Parathyroid adenoma (tissue), 2 donors: ENCODE results near the gene TMEM140.

Experiments used
- H2AFZ ChIP-seq: fragments of 300-600 bp; sonication (generic); one replicate; pipeline ENCODE4 v1.7.0; 2017; ENCODE audit warnings: antibody characterized with exemption, mild to moderate bottlenecking
- H3K27ac ChIP-seq: fragments of 300-600 bp; sonication (generic); one replicate; pipeline ENCODE4 v1.7.0; 2017
- H3K27me3 ChIP-seq: fragments of 300-600 bp; sonication (generic); one replicate; pipeline ENCODE4 v1.7.0; 2017; ENCODE audit warnings: low read length; ENCODE audit not compliant: control insufficient read depth, insufficient read depth
- H3K36me3 ChIP-seq: fragments of 300-600 bp; sonication (generic); one replicate; pipeline ENCODE4 v1.7.0; 2017; ENCODE audit warnings: low read length; ENCODE audit not compliant: control insufficient read depth, insufficient read depth
- H3K4me1 ChIP-seq: fragments of 300-600 bp; sonication (generic); one replicate; pipeline ENCODE4 v1.7.0; 2017; ENCODE audit warnings: control low read depth
- H3K4me2 ChIP-seq: fragments of 300-600 bp; sonication (generic); one replicate; pipeline ENCODE4 v1.7.0; 2017; ENCODE audit warnings: low read length
- H3K4me3 ChIP-seq: fragments of 300-600 bp; sonication (generic); one replicate; pipeline ENCODE4 v1.7.0; 2017; ENCODE audit warnings: low read depth, low read length
- H3K79me2 ChIP-seq: fragments of 300-600 bp; sonication (generic); one replicate; pipeline ENCODE4 v1.7.0; 2017; ENCODE audit warnings: control low read depth
- H3K9ac ChIP-seq: fragments of 300-600 bp; sonication (generic); one replicate; pipeline ENCODE4 v1.7.0; 2017; ENCODE audit warnings: mild to moderate bottlenecking
- H3K9me3 ChIP-seq: fragments of 300-600 bp; sonication (generic); one replicate; pipeline ENCODE4 v1.7.0; 2017; ENCODE audit warnings: low read length; ENCODE audit not compliant: control insufficient read depth
- TF ChIP-seq, protein P1 (sequence below): fragments of 300-600 bp; sonication (generic); IDR thresholded peaks from one replicate; pipeline ENCODE4 v1.7.0; 2017; ENCODE audit warnings: antibody characterized with exemption, mild to moderate bottlenecking
- donor health status: primary hyperparathyroidism.

The TMEM140 gene

DNA sequence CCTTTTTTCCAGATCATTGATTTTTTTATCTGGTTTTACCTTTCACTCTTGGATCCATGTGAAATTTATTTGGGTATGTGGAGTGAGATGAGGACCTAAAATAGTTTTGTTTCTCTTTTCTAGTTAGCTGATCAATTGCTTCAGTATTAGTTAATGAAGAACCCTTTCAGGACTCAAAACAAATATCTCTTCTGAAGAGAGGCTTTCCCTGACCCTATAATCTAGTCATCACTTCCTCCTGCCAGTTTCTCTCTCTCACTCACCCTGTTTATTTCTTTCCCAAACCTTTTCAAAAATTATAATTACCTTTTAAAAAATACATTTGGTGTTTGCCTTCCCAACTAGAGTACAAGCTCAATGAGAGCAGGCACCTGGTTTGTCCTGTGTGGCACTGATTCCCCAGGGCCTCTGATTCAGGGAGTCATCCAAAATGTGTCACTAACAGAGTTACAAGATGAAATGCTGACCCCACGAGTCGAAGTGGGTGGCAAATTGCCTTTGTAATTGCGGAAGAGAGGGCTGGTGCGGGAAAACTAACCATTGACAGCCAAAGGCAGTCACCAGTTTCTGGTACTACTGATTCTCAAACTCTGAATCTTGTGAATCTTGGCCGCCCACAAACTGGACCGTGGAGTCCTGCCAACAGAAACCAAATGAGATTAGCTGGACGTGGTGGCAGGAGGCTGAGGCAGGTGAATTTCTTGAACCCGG is 2.4 kb downstream of the TMEM140 start:
- Histone ChIP-seq H3K4me3 (no peak overlapping the region), H3K4me2 (no peak overlapping the region), H3K79me2 (no peaks in the 10 kb centered on the region), H3K27ac (no peak overlapping the region), H2AFZ (no peak overlapping the region), H3K27me3 (no peaks in the 10 kb centered on the region), H3K9me3 (no peaks in the 10 kb centered on the region), H3K9ac (no peak overlapping the region), H3K4me1 (peaks cover 5% of the 10 kb centered on the region), H3K36me3 (no peaks in the 10 kb centered on the region)
- TF ChIP-seq, protein P1, sequence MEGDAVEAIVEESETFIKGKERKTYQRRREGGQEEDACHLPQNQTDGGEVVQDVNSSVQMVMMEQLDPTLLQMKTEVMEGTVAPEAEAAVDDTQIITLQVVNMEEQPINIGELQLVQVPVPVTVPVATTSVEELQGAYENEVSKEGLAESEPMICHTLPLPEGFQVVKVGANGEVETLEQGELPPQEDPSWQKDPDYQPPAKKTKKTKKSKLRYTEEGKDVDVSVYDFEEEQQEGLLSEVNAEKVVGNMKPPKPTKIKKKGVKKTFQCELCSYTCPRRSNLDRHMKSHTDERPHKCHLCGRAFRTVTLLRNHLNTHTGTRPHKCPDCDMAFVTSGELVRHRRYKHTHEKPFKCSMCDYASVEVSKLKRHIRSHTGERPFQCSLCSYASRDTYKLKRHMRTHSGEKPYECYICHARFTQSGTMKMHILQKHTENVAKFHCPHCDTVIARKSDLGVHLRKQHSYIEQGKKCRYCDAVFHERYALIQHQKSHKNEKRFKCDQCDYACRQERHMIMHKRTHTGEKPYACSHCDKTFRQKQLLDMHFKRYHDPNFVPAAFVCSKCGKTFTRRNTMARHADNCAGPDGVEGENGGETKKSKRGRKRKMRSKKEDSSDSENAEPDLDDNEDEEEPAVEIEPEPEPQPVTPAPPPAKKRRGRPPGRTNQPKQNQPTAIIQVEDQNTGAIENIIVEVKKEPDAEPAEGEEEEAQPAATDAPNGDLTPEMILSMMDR, result no peak

DNA sequence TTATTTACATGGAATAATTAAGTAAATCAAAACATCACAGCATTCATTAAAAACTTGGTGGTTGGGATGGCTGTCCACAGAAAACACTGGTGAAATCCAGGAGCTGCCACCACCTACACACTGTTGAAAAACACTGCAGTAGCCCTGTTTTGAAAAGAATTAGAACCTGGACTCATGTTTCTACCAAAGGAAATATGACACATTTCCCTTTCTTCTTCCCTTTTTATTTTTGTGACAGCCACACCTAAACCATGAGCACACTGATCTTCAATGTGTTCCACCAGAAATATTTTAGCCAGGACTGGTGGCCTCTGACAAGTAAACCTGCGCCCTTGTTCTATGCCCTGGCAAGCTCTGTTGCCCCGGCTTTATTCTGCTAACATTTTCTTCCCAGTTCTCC is 3.3 kb downstream of the TMEM140 start:
- Histone ChIP-seq H3K9me3 (no peaks in the 10 kb centered on the region), H2AFZ (no peak overlapping the region), H3K4me3 (no peak overlapping the region), H3K79me2 (no peaks in the 10 kb centered on the region), H3K36me3 (no peaks in the 10 kb centered on the region), H3K9ac (no peak overlapping the region), H3K4me2 (no peak overlapping the region), H3K27me3 (no peaks in the 10 kb centered on the region), H3K27ac (no peak overlapping the region), H3K4me1 (peaks cover 5% of the 10 kb centered on the region)
- TF ChIP-seq, protein P1, result no peak

DNA sequence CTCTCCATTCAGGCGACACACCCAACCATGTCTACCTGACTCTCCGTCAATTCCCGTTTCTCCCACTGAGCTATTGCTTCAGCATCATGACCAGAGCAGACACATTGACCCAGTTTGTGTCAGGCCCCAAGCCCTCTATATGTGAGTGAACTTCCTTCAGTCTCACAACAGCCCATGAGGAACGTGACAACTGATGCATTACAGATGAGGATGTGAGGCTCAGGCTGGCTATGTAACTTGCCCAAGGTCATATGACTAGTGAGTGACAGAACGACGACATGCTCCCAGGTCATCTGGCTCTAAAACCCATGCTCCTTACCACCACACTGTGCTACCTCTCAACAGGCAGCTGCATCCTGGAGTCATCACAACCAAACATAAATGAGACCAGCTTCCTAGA is 3.7 kb downstream of the TMEM140 start:
- H3K79me2 ChIP-seq, result peaks cover under 1% of the 10 kb centered on the region
- no peak overlapping the region for H3K4me3 ChIP-seq
- H3K27me3 ChIP-seq, result no peaks in the 10 kb centered on the region
- H3K4me1 ChIP-seq, result peaks cover 5% of the 10 kb centered on the region
- H3K36me3 ChIP-seq, result no peaks in the 10 kb centered on the region
- no peak overlapping the region for H3K4me2 ChIP-seq
- no peak overlapping the region for H3K9ac ChIP-seq
- H3K27ac ChIP-seq, result no peak overlapping the region
- TF ChIP-seq, protein P1, result no peak
- H2AFZ ChIP-seq, result no peak overlapping the region
- no peaks in the 10 kb centered on the region for H3K9me3 ChIP-seq

DNA sequence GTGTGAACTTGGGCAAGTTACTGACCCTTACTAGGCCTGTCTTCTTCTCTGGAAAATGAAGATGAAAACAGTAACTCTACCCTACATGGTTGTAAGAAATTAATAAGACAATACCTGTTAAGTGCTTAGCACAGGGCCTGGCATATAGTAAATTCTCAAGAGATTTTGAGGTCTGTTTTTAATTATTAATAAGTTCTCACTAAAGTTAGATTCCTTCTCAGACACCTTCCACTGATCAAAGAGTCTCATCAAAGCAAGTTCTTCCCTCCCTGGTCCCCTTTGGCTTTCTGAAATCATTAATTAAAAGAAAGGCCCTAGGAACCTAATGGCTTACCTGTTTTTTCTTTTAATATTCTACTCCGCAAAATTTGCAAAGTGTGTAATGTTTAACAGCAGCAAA is 4.6 kb downstream of the TMEM140 start:
- H3K27me3 ChIP-seq, result no peaks in the 10 kb centered on the region
- peaks cover 5% of the 10 kb centered on the region for H3K79me2 ChIP-seq
- no peak overlapping the region for H3K4me3 ChIP-seq
- H2AFZ ChIP-seq, result no peak overlapping the region
- H3K4me1 ChIP-seq, result peaks cover 5% of the 10 kb centered on the region
- H3K9me3 ChIP-seq, result no peaks in the 10 kb centered on the region
- no peak overlapping the region for H3K9ac ChIP-seq
- TF ChIP-seq, protein P1, result no peak
- H3K4me2 ChIP-seq, result no peak overlapping the region
- H3K27ac ChIP-seq, result no peak overlapping the region
- H3K36me3 ChIP-seq, result no peaks in the 10 kb centered on the region

DNA sequence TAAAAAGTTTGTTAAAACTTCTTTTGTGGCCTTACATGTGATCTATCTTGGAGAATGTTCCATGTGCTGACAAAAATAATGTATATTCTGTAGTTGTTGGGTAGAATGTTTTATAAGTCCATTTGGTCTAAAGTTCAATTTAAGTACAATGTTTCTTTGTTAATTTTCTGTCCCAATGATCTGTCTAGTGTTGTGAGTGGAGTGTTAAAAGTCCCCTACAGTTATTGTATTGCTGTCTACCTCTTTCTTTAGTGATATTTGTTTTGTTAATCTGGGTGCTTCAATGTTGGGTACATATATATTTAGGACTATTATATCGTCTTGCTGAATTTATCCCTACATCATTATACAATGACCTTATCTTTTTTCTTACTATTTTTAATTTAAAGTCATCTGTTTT is 6.9 kb downstream of the TMEM140 start:
- no peak overlapping the region for H3K27ac ChIP-seq
- peaks cover 8% of the 10 kb centered on the region for H3K79me2 ChIP-seq
- H3K9me3 ChIP-seq, result no peaks in the 10 kb centered on the region
- no peaks in the 10 kb centered on the region for H3K27me3 ChIP-seq
- no peak overlapping the region for H3K4me2 ChIP-seq
- H3K9ac ChIP-seq, result no peak overlapping the region
- peaks cover 7% of the 10 kb centered on the region for H3K4me1 ChIP-seq
- TF ChIP-seq, protein P1, result no peak
- H2AFZ ChIP-seq, result no peak overlapping the region
- H3K36me3 ChIP-seq, result no peaks in the 10 kb centered on the region
- no peak overlapping the region for H3K4me3 ChIP-seq
